Fibroblast of skin of left biceps (primary cell): Measurements from ENCODE around the gene PDXP.
"Not testable (repeated sequence)": the region's sequence is repeated elsewhere in the genome, so short reads cannot be mapped to it uniquely, and the experiment has no call there.

Source experiments
- DNase-seq, 2 experiments: peaks; one replicate each; pipeline ENCODE4 v3.0.0-alpha.2; 2013; ENCODE audit warnings: low read depth in 2 of 2

Gene PDXP

DNA sequence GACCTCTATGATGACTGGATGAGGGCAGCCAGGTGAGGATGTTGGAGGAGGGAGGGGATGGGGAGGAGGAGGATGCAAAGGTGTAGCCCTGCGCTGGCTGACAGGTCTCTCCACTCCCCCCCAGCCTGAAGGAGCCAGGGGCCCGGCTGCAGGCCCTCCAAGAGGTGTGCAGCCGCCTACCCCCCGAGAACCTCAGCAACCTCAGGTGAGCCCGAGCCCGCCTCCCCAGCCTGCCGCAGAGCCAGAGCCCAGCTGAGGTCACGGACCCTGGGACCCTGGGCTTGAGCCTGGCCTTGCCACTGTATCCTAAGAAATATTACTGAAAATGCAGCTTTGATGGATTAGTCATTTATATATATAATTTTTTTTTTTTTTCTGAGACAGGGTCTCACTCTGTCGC lies 11.2 kb upstream of the PDXP start:
- DNase-seq: no peak

DNA sequence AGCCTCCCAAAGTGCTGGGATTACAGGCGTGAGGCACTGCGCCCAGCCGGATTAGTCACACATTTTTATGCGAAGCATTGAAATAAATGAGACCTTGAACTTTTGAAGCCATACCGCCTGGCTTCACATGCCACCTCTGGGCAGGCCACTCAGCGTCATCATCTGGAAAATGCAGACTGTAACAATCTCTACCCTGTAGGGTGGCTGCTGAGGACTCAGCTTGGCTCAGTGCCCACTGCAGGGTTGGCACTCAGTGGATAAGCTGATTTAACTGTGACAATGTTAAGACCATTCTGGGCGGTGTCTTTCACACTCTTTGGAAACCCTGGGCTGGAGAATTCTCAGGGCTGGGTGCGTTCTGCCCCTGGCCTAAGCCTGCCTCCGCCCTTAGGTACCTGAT lies 10.6 kb upstream of the PDXP start:
- no peak for DNase-seq

DNA sequence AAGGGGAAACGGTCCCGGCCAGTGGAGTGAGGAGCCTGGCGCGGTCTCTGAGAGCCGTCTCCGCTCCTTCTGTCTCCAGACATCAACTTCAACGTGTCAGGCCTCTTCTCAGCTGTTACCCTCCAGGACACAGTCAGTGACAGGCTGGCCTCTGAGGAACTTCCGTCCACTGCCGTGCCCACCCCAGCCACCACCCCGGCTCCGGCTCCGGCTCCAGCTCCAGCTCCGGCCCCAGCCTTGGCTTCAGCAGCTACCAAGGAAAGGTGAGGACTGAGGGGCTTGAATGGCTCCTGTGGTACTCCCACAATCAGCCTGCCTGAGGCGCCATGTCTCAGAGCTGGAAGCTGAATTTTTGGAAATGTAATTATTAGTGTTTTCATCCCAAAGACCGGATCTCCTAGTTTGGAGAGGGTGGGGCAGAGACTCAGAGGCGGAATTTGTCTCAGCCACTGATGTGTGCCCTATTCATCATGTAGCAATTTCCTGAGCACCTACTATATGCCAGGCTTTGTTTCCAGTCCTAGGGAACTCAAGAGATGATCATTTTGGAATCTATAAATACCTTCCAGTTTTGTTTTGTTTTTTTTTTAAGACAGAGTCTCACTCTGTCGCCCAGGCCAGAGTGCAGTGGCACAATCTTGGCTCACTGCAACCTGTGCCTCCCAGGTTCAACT lies 7.9 kb upstream of the PDXP start:
- DNase-seq: no peak

DNA sequence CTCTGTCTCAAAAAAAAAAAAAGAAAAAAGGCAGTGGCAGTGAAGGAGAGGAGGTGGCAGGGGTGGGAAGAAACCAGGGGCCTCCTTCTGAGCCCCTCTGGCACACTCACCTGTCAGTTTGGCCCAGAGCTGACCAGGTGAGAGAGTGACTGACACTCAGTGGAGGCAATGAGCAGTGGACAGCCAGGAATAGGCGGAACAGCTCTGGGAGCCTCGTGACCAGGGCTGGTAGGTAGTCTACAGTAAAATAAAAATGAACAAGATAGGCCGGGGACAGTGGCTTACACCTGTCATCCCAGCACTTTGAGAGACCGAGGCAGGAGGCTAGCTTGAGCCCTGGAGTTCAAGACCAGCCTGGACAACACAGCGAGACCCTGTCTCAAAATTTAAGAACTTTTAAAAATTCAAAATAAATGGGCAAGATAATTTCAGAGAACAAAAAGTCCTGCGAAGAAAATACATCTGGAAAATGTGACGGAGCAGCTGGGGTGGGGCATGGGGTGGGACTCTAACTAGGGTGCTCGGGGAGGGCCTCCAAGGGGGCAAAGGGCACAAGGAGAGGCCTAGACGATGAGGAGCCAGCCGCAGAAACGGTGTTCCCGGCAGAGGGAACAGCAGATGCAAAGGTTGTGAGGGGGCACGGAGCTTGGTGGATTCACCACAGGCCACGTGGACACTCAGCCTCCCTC lies 3.8 kb upstream of the PDXP start:
- no peak for DNase-seq

DNA sequence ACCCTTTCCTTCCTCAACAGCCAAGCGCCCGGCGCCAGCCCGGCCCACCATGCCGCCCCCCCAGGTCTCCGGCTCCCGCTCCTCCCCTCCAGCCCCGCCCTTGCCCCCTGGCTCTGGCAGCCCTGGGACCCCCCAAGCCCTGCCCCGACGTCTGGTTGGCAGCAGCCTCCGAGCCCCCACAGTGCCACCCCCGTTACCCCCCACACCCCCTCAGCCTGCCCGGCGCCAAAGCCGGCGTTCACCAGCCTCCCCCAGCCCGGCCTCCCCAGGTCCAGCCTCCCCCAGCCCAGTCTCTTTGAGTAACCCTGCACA lies 3.3 kb upstream of the PDXP start:
- DNase-seq: no peak

DNA sequence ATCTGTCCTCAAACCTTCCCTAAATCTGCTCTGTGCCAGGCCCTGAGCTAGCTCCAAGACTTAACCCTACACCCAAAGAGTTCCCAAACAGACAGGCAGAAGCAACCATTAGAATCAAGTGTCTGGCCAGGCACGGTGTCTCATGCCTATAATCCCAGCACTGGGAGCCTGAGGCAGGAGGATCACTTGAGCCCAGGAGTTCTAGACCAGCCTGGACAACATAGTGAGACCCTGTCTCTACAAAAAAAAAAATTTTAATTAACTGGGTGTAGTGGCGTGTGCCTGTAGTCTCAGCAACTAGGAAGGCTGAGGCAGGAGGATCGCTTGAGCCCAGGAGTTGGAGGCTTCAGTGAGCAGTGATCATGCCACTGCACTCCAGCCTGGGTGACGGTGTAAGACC lies 1.9 kb upstream of the PDXP start:
- DNase-seq: not testable (repeated sequence)

DNA sequence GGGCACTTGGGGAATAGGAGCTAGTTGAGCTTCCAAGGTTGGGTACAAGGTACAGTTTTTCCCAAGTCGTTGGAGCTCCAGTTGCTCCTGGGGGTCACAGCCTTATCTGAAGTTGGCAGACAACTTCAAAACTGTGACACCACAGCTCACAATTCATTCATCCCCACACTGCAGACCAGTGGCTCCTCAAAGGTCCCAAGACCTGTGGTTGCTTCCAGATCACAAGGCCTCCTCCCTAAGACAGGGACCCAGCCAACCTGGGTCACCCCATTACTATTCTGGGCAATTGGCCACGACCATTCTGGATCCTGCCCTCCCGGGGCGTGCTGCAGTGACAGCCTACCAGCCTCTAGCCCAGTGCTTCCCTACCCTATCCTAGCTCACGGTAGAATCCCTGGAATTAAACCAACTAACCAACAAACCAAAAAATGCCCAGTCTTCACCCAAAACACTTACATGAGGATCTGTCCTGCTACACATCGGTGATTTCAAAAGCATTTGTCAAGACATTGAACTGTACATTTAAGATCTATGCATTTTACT lies 862 bp upstream of the PDXP start:
- DNase-seq: no peak

DNA sequence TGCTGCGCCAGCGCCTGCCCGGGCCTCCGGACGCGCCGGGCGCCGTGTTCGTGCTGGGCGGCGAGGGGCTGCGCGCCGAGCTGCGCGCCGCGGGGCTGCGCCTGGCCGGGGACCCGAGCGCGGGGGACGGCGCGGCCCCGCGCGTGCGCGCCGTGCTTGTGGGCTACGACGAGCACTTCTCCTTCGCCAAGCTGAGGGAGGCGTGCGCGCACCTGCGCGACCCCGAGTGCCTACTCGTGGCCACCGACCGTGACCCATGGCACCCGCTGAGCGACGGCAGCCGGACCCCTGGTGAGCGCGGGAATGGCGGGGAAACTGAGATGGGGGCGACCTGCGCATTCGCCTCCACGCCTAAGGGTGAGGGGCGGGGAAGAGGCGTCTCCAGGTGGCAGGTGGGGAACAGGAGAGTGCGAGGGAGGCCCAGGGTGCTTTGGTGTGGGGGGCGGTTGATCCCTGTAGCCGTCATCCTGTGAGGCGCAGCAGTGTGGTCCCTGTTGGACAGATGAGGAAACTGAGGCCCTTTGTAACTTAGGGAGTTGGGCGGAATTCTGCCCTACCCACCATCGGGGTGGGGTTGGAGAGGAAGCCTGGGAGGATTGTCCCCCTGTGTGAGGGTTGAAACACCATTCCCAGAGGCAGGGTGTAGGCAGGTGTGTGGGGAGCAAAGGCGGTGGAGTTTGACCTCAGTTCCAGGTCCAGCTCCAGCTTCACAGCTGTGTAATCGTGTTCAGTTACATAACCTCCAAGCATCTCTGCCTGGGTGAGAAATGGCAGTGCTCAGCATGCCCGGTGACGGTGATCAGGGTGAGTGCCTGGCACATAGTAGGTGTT lies 758 bp downstream of the PDXP start:
- DNase-seq: no peak

DNA sequence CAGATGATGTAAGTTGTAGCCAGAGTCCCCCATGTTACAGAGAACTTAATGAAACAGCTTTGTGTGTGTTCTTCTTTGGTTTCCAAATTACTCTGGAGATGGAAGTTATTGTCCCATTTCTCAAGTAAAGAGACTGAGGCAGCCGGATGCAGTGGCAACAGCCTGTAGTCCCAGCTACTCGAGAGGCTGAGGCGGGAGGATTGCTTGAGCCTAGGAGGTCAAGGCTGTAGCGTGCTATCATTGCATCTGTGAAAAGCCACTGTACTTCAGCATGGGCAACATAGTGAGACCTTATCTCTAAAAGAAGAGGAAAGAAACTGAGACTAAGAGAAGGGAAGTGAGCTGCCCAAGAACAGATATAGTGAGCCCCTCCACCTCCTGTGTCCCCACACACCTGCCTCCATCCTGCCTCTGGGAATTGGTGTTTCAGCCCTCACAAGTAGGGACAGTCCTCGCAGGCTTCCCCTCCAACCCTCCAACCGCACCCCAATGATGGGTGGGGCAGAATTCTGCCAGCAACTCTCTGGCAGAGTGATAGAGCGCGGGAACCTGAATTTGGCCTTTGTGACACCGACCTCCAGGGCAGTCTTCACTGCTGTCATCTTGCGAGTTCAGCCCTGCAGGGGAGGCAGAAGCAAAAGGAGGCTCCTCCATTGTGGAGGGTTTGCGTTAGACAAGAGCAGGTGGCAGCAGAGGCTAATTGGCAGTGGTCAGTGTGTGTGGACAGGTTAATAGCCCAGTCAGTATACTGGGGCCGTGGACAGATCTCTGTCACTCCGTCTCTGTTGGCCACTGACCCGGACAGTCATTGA lies 1.6 kb downstream of the PDXP start:
- no peak for DNase-seq

DNA sequence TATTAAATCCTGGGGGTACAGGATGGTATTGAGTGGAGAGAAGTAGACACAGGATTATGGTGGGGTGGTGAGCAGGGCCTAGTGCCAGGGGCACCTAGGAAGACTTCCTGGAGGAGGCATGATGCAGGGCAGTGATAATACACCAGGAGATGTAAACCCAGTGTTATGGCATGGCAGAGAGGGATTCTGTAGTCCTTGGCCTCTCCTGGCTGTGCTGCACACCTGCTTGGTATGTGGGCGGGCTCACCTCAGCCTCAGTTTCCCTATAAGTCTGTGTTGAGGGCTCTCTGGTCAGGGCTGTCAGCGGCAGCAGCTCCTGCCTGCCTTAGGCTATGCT lies 2.2 kb downstream of the PDXP start:
- DNase-seq: no peak

DNA sequence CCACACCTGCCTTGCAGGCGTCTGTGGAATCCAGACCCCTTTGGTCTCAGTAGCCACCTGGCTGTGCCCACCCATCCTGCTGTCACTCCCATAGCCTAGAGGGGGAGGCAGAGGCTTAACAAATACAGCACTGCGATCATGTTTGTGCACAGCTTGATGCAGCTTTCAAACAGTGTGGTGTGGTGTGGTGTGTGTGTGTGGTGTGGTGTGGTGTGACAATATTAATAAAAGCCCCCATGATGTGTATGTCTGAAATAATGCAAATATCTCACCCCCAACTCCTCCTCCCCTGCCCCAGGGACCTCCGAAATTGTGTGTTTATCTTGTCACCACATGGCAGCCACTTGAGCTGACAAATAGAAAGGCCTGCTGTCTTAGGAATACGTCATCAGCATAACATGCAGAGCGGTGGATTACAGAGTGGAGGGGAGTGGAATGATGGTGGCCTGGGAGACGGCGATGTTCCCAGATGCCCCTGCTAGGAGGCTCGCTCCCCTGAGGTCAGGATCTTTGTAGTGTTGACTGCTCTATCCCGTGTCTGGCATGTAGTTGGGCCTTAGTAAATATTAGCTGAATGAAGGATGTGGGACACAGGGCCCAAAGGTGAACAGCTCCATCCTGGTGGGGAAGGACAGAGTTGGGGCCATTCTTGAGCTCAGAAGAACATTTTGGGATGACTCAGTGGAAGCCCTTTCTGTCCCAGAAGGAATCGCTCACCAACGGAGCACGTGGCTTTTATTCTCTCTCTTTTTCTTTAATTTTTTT lies 2.8 kb downstream of the PDXP start:
- DNase-seq: no peak

DNA sequence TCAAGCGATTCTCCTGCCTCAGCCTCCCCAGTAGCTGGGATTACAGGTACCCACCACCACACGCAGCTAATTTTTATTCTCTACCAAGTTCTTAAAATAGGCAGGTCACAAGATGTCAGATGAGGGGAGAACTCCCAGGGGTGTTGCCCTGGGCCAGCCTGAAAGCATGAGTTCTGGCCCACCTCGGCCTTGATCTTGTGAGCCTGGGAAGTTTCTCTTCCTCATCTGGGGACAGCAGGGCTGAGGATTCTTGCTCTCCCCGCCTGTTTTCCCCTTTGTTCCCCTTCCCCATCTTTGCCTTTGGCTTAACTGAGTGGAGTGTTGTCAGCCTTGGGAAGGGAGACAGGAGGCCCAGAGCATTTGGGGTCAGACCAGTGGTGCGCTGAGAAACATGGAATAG lies 3.5 kb downstream of the PDXP start:
- DNase-seq: no peak

DNA sequence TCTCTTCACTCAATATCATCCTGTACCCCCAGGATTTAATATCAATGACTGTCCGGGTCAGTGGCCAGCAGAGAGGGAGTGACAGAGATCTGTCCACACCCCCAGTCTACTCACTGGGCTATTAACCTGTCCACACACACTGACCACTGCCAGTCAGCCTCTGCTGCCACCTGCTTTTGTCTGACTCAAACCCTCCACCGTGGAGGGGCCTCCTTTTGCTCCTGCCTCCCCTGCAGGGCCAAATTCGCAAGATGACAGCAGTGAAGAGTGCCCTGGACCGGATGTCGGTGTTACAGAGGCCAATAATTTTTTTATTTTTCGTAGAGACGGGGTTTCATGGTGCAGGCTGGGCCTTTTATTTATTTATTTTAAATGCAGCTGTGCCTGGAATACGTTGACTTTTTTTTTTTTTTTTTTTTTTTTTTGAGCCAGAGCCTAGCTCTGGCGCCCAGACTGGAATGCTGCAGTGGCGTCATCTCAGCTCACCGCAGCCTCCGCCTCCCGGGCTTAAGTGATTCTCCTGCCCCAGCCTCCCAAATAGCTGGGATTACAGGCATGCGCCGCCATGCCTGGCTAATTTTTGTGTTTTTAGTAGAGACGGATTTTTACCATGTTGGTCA lies 5.1 kb downstream of the PDXP start:
- no peak for DNase-seq

DNA sequence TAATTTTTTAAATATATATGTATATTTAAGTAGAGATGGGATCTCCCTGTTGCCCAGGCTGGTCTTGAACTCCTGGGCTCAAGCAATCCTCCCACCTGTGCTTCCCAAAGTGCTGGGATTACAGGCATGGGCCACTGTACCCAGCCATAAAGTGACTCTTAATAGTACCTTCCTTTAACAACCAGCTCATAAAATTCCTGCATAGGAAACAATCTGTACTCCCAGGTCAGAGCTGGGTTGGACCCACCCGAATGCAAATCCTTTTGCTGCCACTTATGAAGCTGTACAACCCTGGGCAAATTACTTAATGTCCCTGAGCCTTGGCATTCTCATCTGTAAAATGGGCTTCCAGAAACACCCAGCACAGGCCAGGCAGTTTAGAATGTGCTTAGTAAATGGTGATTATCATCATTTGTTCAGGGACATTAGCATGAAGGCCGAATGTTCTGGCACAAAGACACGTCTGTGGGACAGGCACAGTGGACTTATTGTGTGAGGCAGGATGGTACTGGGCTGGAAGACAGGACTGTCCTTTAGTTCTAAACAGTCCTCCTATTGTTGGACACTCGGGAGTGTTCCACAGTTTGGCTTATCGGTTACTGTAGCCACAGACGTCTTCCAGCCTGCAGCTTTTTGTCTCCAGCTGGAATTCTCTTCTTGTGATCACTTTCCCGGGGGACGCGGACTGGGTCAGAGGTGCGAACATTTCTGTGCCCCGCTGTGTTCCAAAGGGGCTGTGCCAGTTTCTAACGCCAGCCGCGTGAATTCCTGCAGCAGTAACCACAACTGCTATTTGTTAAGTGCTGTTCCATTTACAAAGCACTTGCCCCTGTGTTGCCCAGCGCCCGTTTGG lies 6.0 kb downstream of the PDXP start:
- DNase-seq: no peak

DNA sequence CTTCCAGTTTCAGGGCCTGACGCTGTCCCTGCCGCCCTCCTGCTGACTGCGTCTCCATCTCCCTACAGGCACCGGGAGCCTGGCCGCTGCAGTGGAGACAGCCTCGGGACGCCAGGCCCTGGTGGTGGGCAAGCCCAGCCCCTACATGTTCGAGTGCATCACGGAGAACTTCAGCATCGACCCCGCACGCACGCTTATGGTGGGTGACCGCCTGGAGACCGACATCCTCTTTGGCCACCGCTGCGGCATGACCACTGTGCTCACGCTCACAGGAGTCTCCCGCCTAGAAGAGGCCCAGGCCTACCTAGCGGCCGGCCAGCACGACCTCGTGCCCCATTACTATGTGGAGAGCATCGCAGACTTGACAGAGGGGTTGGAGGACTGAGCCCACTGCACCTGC lies 7.0 kb downstream of the PDXP start:
- DNase-seq: no peak

DNA sequence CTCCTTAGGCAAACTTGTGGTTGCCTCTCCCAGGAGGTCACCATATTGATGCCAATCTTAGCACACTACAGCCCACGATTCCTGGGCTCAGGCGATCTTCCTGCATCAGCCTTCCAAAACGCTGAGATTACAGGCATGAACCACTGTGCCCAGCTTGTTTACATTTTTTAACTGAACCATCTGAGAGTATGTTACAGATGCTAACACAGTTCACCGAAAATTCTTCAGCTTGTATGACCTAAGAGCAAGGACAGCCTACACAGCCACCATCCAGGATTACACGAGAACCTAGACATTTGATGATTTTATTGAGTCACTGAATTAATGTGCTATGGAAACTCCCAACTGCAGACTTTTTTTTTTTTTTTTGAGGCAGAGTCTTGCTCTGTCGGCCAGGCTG lies 11.1 kb downstream of the PDXP start:
- DNase-seq: no peak

DNA sequence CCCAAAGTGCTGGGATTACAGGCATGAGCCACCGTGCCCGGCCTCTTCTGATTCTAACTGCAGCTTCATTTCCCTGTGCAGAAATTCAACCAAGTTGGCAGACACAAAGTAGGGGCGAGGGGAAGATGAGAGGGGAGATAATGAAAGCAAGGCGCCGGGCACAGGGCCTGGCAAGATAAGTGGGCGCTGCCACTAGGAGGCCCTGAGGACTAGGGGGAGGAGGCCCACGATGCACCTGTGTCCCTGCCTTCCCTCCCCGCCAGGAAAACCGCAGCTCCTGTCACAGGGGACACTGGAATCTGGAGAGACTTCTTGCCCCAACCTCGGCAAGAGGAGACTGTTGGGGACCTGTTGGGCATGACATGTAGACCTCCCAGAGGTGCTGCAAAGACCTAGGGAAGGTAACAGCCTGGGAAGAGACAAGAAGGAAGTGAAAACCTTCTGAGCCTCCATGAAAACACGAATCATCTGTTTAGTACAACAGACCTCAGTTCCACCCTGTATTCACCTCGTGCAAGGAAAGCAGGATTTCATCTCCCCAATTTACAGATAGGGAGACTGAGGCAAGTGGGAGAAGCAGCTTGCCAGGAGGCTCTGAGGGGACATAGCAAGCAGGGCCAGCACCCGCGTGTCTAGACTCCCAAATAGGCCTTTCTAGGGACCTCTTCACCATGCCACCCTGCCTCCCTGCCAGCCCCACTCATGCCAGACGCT lies 13.8 kb downstream of the PDXP start:
- DNase-seq: no peak

DNA sequence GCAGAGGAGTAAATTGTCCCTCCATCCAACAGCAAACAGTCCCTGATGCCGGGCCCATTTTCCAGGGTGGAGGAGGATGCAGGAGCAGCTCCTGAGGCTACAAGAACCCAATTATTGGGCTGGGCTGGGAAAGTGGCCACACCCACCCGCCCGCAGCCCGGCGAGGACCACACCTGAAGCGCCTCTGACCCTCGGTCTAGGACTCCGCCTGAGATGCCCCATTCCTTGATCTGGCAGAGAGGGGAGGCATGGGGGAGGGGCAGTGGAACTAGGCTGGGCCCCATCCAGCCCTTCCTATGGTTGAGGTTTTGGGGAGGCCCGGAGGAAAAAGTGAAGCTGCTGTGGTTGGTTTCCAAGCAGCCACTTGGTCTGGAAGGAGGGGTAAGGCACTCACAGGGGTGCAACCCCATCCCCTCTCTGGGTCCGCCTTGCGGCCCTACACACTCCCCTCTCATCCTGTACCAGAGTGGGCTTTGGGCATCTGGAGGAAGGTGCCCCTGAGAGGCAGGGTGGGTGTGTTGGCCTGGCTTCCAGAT lies 14.5 kb downstream of the PDXP start:
- no peak for DNase-seq

DNA sequence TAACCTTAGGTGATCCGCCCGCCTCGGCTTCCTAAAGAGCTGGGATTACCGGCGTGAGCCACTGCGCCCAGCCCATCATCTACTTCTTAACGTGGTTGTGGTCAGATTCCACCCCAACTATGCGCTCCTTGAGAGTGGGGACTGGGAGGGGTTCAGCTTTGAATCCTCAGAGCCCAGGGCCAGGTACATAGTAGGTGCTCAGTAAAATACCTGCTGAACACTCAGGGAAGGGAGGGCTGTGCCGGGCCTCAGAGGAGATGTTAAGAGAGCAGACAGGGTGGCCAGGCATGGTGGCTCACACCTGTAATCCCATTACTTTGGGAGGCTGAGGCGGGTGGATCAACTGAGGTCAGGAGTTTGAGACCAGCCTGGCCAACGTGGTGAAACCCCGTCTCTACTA lies 15.7 kb downstream of the PDXP start:
- no peak for DNase-seq
